ENCODE measurements around the gene NDUFAB1.
A peak's percentile ranks its signal among the peaks of the same experiment; 100 is the strongest.

NDUFAB1 gene

GRCh38 chr16:23566724-23567123 is 29.4 kb downstream of the NDUFAB1 start:
- Histone ChIP-seq H3K36me3 (ENCODE audit: control insufficient read depth in 4 of 4, insufficient read depth in 4 of 4, low read length in 3 of 4) (peaks cover 26 to 92% (median 71%) of the 10 kb centered on the region in 4 experiments), H3K9me3 (ENCODE audit: control extremely low read depth in 1 of 5, control insufficient read depth in 4 of 5, insufficient read depth in 2 of 5, low read depth in 1 of 5, low read length in 4 of 5) (no peaks in the 10 kb centered on the region), H3K27me3 (replicated peaks in 2 of 5; ENCODE audit: control insufficient read depth in 4 of 5, insufficient read depth in 5 of 5, low read length in 4 of 5) (no peaks in the 10 kb centered on the region), H3K4me3 (ENCODE audit: control insufficient read depth in 1 of 7, extremely low read depth in 1 of 7, insufficient read depth in 4 of 7, low read depth in 2 of 7, low read length in 6 of 7) (no peak overlapping the region), H3K4me1 (ENCODE audit: control extremely low read depth in 1 of 4, control insufficient read depth in 4 of 4, insufficient read depth in 4 of 4, low read length in 3 of 4) (no peaks in the 10 kb centered on the region), H3K27ac (ENCODE audit: insufficient read depth in 1 of 2, low read depth in 1 of 2, low read length in 2 of 2, poor library complexity in 1 of 2, severe bottlenecking in 2 of 2) (no peak overlapping the region)
- 99% methylated on average over 8 of the region's 8 CpGs for WGBS (ENCODE audit: insufficient coverage)
- DNase-seq: no peak
- ChIA-PET POLR2A (no interaction called here), CTCF (interaction anchor here (1.2 kb wide), 1 partner anchor 10 kb away, joined by 3 read pairs; no protein-coding TSS in a partner anchor)

DNA sequence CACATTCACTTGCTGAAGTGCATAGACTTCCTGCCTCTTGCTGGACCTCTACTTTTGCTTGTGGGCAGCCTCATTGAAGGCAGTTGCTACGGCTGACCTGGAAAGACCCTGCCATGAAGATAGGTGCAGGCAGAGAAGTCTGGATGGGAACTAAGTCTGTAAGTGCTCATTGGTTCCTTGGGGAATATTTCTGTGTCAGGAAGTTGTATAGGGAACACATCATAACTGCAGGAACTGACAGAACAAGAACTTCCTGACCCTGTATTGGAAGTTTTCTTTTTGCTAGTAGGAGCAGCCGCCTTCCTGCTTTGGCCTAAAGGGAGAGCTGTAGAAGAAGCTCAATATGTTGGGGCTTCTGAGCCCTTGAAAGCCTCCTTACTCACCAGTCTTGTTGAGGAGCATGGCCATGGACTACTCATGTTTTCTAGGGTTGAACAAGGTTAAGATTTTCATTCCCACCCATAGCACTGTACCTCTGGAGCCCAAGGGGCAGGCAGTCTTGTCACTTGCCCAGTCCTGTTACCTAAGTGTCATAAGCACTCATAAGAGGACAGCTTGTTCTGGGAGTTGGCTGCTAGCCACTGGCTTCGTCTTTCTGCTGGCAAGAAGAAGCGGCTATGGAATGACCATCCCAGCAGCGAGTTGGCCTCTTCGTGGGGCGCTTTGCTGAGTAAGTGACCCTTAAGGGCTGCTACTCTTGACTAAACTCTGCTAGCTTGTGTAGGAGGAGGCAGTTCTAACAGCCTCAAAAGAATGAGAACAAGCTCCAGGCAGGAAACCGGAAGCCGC is 31.3 kb downstream of the NDUFAB1 start:
- WGBS (ENCODE audit: insufficient coverage): 97% methylated on average over 8 of the region's 9 CpGs
- CTCF ChIA-PET: no interaction called here
- POLR2A ChIA-PET: no interaction called here
- no peak overlapping the region for H3K27ac ChIP-seq (ENCODE audit: insufficient read depth in 1 of 2, low read depth in 1 of 2, low read length in 2 of 2, poor library complexity in 1 of 2, severe bottlenecking in 2 of 2)
- H3K4me3 ChIP-seq (ENCODE audit: control insufficient read depth in 1 of 7, extremely low read depth in 1 of 7, insufficient read depth in 4 of 7, low read depth in 2 of 7, low read length in 6 of 7): no peak overlapping the region
- H3K27me3 ChIP-seq (replicated peaks in 2 of 5; ENCODE audit: control insufficient read depth in 4 of 5, insufficient read depth in 5 of 5, low read length in 4 of 5): no peaks in the 10 kb centered on the region
- no peaks in the 10 kb centered on the region for H3K9me3 ChIP-seq (ENCODE audit: control extremely low read depth in 1 of 5, control insufficient read depth in 4 of 5, insufficient read depth in 2 of 5, low read depth in 1 of 5, low read length in 4 of 5)
- H3K4me1 ChIP-seq (ENCODE audit: control extremely low read depth in 1 of 4, control insufficient read depth in 4 of 4, insufficient read depth in 4 of 4, low read length in 3 of 4): no peaks in the 10 kb centered on the region
- peaks cover 37 to 91% (median 67%) of the 10 kb centered on the region in 4 experiments for H3K36me3 ChIP-seq (ENCODE audit: control insufficient read depth in 4 of 4, insufficient read depth in 4 of 4, low read length in 3 of 4)
- no peak for DNase-seq

GRCh38 chr16:23563186-23563585 is 32.9 kb downstream of the NDUFAB1 start:
- ChIA-PET CTCF (no interaction called here), POLR2A (no interaction called here)
- Histone ChIP-seq H3K36me3 (ENCODE audit: control insufficient read depth in 4 of 4, insufficient read depth in 4 of 4, low read length in 3 of 4) (peaks cover 36 to 85% (median 66%) of the 10 kb centered on the region in 4 experiments), H3K9me3 (ENCODE audit: control extremely low read depth in 1 of 5, control insufficient read depth in 4 of 5, insufficient read depth in 2 of 5, low read depth in 1 of 5, low read length in 4 of 5) (no peaks in the 10 kb centered on the region), H3K27me3 (replicated peaks in 2 of 5; ENCODE audit: control insufficient read depth in 4 of 5, insufficient read depth in 5 of 5, low read length in 4 of 5) (no peaks in the 10 kb centered on the region), H3K4me1 (ENCODE audit: control extremely low read depth in 1 of 4, control insufficient read depth in 4 of 4, insufficient read depth in 4 of 4, low read length in 3 of 4) (peaks cover 8 to 11% (median 8%) of the 10 kb centered on the region in 4 experiments), H3K27ac (ENCODE audit: insufficient read depth in 1 of 2, low read depth in 1 of 2, low read length in 2 of 2, poor library complexity in 1 of 2, severe bottlenecking in 2 of 2) (no peak overlapping the region), H3K4me3 (ENCODE audit: control insufficient read depth in 1 of 7, extremely low read depth in 1 of 7, insufficient read depth in 4 of 7, low read depth in 2 of 7, low read length in 6 of 7) (no peak overlapping the region)
- 99% methylated on average over 6 of the region's 6 CpGs for WGBS (ENCODE audit: insufficient coverage)
- no peak for DNase-seq

- ChIA-PET CTCF (no interaction called here), POLR2A (no interaction called here)
- 97% methylated on average over 13 of the region's 13 CpGs for WGBS (ENCODE audit: insufficient coverage)
- Histone ChIP-seq H3K36me3 (ENCODE audit: control insufficient read depth in 4 of 4, insufficient read depth in 4 of 4, low read length in 3 of 4) (peaks cover 36 to 78% (median 64%) of the 10 kb centered on the region in 4 experiments), H3K27ac (ENCODE audit: insufficient read depth in 1 of 2, low read depth in 1 of 2, low read length in 2 of 2, poor library complexity in 1 of 2, severe bottlenecking in 2 of 2) (no peak overlapping the region), H3K4me1 (ENCODE audit: control extremely low read depth in 1 of 4, control insufficient read depth in 4 of 4, insufficient read depth in 4 of 4, low read length in 3 of 4) (peaks cover 9 to 12% (median 10%) of the 10 kb centered on the region in 4 experiments), H3K9me3 (ENCODE audit: control extremely low read depth in 1 of 5, control insufficient read depth in 4 of 5, insufficient read depth in 2 of 5, low read depth in 1 of 5, low read length in 4 of 5) (no peaks in the 10 kb centered on the region), H3K27me3 (replicated peaks in 2 of 5; ENCODE audit: control insufficient read depth in 4 of 5, insufficient read depth in 5 of 5, low read length in 4 of 5) (no peaks in the 10 kb centered on the region), H3K4me3 (ENCODE audit: control insufficient read depth in 1 of 7, extremely low read depth in 1 of 7, insufficient read depth in 4 of 7, low read depth in 2 of 7, low read length in 6 of 7) (no peak overlapping the region)
- DNase-seq: no peak
Observed at GRCh38 chr16:23562505-23562904, 33.6 kb downstream of the NDUFAB1 start.

- Histone ChIP-seq H3K27me3 (replicated peaks in 2 of 5; ENCODE audit: control insufficient read depth in 4 of 5, insufficient read depth in 5 of 5, low read length in 4 of 5) (no peaks in the 10 kb centered on the region), H3K4me3 (ENCODE audit: control insufficient read depth in 1 of 7, extremely low read depth in 1 of 7, insufficient read depth in 4 of 7, low read depth in 2 of 7, low read length in 6 of 7) (no peak overlapping the region), H3K27ac (ENCODE audit: insufficient read depth in 1 of 2, low read depth in 1 of 2, low read length in 2 of 2, poor library complexity in 1 of 2, severe bottlenecking in 2 of 2) (no peak overlapping the region), H3K36me3 (ENCODE audit: control insufficient read depth in 4 of 4, insufficient read depth in 4 of 4, low read length in 3 of 4) (peaks cover 32 to 69% (median 57%) of the 10 kb centered on the region in 4 experiments), H3K9me3 (ENCODE audit: control extremely low read depth in 1 of 5, control insufficient read depth in 4 of 5, insufficient read depth in 2 of 5, low read depth in 1 of 5, low read length in 4 of 5) (no peaks in the 10 kb centered on the region), H3K4me1 (ENCODE audit: control extremely low read depth in 1 of 4, control insufficient read depth in 4 of 4, insufficient read depth in 4 of 4, low read length in 3 of 4) (peaks cover 12 to 17% (median 14%) of the 10 kb centered on the region in 4 experiments)
- CTCF ChIA-PET: interaction anchor here (0.9 kb wide), 1 partner anchor 35 kb away, joined by 4 read pairs; no protein-coding TSS in a partner anchor
- DNase-seq: peak in 2 of 3 donors; percentile 7 to 10
- POLR2A ChIA-PET: no interaction called here
- 96% methylated on average over 3 of the region's 5 CpGs for WGBS (ENCODE audit: insufficient coverage)
Observed at GRCh38 chr16:23561586-23561985, 34.5 kb downstream of the NDUFAB1 start.

- ChIA-PET CTCF (interaction anchor here (0.5 to 2.1 kb wide), 10 partner anchors 10 to 122 kb away, joined by 3 to 8 read pairs (median 4); no protein-coding TSS in a partner anchor), POLR2A (interaction anchor here (0.6 to 1.0 kb wide), 3 partner anchors 36 to 1736 kb away, joined by 3 to 5 read pairs (median 3); no protein-coding TSS in a partner anchor)
- Histone ChIP-seq H3K4me3 (ENCODE audit: control insufficient read depth in 1 of 7, extremely low read depth in 1 of 7, insufficient read depth in 4 of 7, low read depth in 2 of 7, low read length in 6 of 7) (peak overlapping the region; percentile 80 to 97 (median 91)), H3K27ac (ENCODE audit: insufficient read depth in 1 of 2, low read depth in 1 of 2, low read length in 2 of 2, poor library complexity in 1 of 2, severe bottlenecking in 2 of 2) (peak overlapping the region; percentile 76 to 89), H3K27me3 (replicated peaks in 2 of 5; ENCODE audit: control insufficient read depth in 4 of 5, insufficient read depth in 5 of 5, low read length in 4 of 5) (no peaks in the 10 kb centered on the region), H3K9me3 (ENCODE audit: control extremely low read depth in 1 of 5, control insufficient read depth in 4 of 5, insufficient read depth in 2 of 5, low read depth in 1 of 5, low read length in 4 of 5) (no peaks in the 10 kb centered on the region), H3K4me1 (ENCODE audit: control extremely low read depth in 1 of 4, control insufficient read depth in 4 of 4, insufficient read depth in 4 of 4, low read length in 3 of 4) (peaks cover 12 to 24% (median 19%) of the 10 kb centered on the region in 4 experiments), H3K36me3 (ENCODE audit: control insufficient read depth in 4 of 4, insufficient read depth in 4 of 4, low read length in 3 of 4) (peaks cover 18 to 37% (median 30%) of the 10 kb centered on the region in 4 experiments)
- WGBS (ENCODE audit: insufficient coverage): 2% methylated on average over 54 of the region's 60 CpGs
- peak in 1 of 3 donors; percentile 3 for DNase-seq
Observed at GRCh38 chr16:23557779-23558702, 38.1 kb downstream of the NDUFAB1 start.
